A549 (cell line): ENCODE results near the gene MINDY4.

Source experiments
- CBX8 ChIP-seq: fragments of 200-600 bp; sonication (generic); IDR thresholded peaks from 2 replicates; pipeline ENCODE4 v1.6.1; 2016
- CEBPB ChIP-seq, 2 experiments: fragments of >200 bp in 1 of 2; sonication (Bioruptor Twin) in 1 of 2; formaldehyde crosslinking in 1 of 2; IDR thresholded peaks; 2 replicates each; pipeline ENCODE4 v1.6.1; 2012 to 2016
- CHD2 ChIP-seq: fragments of 150-350 bp; IDR thresholded peaks from 2 replicates; pipeline ENCODE4 v1.6.1; 2014; ENCODE audit warnings: low read length; ENCODE audit not compliant: partially characterized antibody
- CTCF ChIP-seq: fragments of >200 bp; sonication (Bioruptor Twin); formaldehyde crosslinking; IDR thresholded peaks from 3 replicates; pipeline ENCODE4 v1.5.1; 2016
- ELK1 ChIP-seq: fragments of 150-350 bp; IDR thresholded peaks from 2 replicates; pipeline ENCODE4 v1.6.1; 2014; ENCODE audit warnings: low read depth, mild to moderate bottlenecking, low read length
- ESRRA ChIP-seq: fragments of 150-350 bp; IDR thresholded peaks from 2 replicates; pipeline ENCODE4 v1.6.1; 2014; ENCODE audit warnings: mild to moderate bottlenecking, low read length, borderline replicate concordance
- HOXA7 ChIP-seq: fragments of 250-450 bp; sonication (Bioruptor Pico); IDR thresholded peaks from 2 replicates; pipeline ENCODE4 v1.5.0; 2020; ENCODE audit warnings: mild to moderate bottlenecking, moderate library complexity
- MAFK ChIP-seq: fragments of 450-650 bp; IDR thresholded peaks from 2 replicates; pipeline ENCODE4 v1.6.1; 2014; ENCODE audit not compliant: partially characterized antibody
- POLR2A ChIP-seq: IDR thresholded peaks from 2 replicates; pipeline ENCODE4 v1.6.1; 2012; ENCODE audit warnings: mild to moderate bottlenecking, low read length
- RAD21 ChIP-seq, 2 experiments: fragments of >200 bp in 1 of 2; sonication (Bioruptor Twin) in 1 of 2; formaldehyde crosslinking in 1 of 2; IDR thresholded peaks in 1 of 2; conservative IDR thresholded peaks in 1 of 2; 2 replicates in 1 of 2; 3 replicates in 1 of 2; pipeline ENCODE4 v1.6.1; 2012 to 2018; ENCODE audit warnings: inconsistent platforms in 1 of 2
- SREBF2 ChIP-seq: fragments of 450-650 bp; IDR thresholded peaks from 2 replicates; pipeline ENCODE4 v1.6.1; 2014; ENCODE audit warnings: mild to moderate bottlenecking, moderate library complexity
- TF ChIP-seq, protein P1 (sequence below): IDR thresholded peaks from 2 replicates; pipeline ENCODE4 v1.6.1; 2012
- TF ChIP-seq, protein P2 (sequence below): fragments of 450-650 bp; IDR thresholded peaks from 2 replicates; pipeline ENCODE4 v1.6.1; 2014; ENCODE audit warnings: antibody characterized with exemption

DNA sequence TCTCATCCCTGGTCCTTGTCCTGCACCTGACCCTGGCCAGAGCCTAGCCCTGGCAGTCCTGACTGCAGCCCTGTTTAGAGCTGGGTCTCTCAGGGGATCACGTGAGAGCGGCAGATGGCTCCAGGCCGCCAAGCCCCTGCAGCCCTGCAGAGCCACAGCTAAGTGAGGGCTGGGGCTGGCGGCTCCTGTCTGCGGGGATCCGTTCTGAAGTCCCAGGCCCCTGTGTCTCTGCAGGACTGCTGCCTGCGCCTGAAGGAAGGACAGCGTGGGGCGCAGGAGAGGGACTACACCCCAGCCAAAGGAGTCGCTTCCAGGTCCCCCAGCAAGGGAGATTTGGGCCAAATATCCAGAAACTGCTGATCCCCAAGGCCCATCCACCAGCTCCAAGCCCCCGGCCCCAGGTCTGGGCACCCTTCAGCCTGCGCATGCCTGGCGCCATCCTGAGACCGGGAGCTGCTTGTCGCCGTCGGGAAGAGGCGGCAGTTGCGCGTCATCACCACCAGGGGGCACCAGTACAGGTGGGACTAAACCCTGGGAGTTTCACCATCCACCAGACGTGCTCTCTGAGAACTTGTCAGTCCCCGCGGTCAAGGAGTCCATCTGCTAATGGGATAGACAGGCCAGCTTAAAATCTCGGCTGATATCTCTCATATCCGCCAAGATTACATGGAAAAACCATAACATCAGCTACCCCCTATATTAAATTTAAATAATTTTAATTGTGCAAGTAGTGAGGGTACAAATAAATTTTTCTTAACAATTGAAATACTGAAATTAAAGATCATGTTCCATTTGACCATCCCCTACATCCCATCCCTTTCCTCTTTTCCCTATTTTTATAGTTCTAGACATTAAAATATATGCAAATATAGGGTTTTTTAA is 167.5 kb downstream of the MINDY4 start:
- TF ChIP-seq HOXA7 (no peak), RAD21 (conservative IDR thresholded peaks at IDR 0.05 in 1 of 2, IDR thresholded peaks at IDR 0.05 in 1 of 2) (peak; percentile 50 to 52), CTCF (peak; percentile 84), ESRRA (no peak), POLR2A (no peak), CHD2 (no peak), ELK1 (no peak), CEBPB (IDR thresholded peaks at IDR 0.05) (peak in 1 of 2 experiments; percentile 50; a peak in 1 of 4 replicates), MAFK (no peak), CBX8 (no peak), SREBF2 (no peak)
- TF ChIP-seq, protein P1, sequence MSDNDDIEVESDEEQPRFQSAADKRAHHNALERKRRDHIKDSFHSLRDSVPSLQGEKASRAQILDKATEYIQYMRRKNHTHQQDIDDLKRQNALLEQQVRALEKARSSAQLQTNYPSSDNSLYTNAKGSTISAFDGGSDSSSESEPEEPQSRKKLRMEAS = no peak
- TF ChIP-seq, protein P2, sequence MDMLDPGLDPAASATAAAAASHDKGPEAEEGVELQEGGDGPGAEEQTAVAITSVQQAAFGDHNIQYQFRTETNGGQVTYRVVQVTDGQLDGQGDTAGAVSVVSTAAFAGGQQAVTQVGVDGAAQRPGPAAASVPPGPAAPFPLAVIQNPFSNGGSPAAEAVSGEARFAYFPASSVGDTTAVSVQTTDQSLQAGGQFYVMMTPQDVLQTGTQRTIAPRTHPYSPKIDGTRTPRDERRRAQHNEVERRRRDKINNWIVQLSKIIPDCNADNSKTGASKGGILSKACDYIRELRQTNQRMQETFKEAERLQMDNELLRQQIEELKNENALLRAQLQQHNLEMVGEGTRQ = no peak
